HepG2 (cell line): ENCODE data around the gene PALM3. TPM values are rescaled to one million over a fixed set of nuclear protein-coding genes. Genes with fewer than 3 reads are reported as not detected.

ENCODE experiments used
- AGO1 ChIP-seq: fragments of 200-400 bp; formaldehyde crosslinking; IDR thresholded peaks from 2 replicates; pipeline ENCODE4 v1.6.1; 2017; ENCODE audit warnings: mild to moderate bottlenecking, low read depth, low read length, moderate library complexity; ENCODE audit not compliant: poor library complexity, severe bottlenecking
- ELF1 ChIP-seq: sonication (generic); formaldehyde crosslinking; IDR thresholded peaks from 2 replicates; pipeline ENCODE4 v1.4.0; 2020; ENCODE audit warnings: missing genetic modification reagents
- FOXA1 ChIP-seq, 2 experiments: fragments of 450-650 bp in 1 of 2; sonication (generic) in 1 of 2; formaldehyde crosslinking in 1 of 2; IDR thresholded peaks; 2 replicates each; pipeline versions ENCODE4 v1.4.0 to v1.6.1; 2016 to 2020; ENCODE audit warnings: missing genetic modification reagents in 1 of 2
- FOXK2 ChIP-seq: fragments of 450-650 bp; IDR thresholded peaks from 2 replicates; pipeline ENCODE4 v1.6.1; 2016
- FOXP4 ChIP-seq: sonication (generic); formaldehyde crosslinking; IDR thresholded peaks from 2 replicates; pipeline ENCODE4 v1.4.0; 2020; ENCODE audit warnings: missing genetic modification reagents
- KAT8 ChIP-seq: IDR thresholded peaks from 2 replicates; pipeline ENCODE4 v1.6.1; 2016; ENCODE audit warnings: missing genetic modification reagents, missing compliant biosample characterization
- MAX ChIP-seq: IDR thresholded peaks from 2 replicates; pipeline ENCODE4 v1.6.1; 2012; ENCODE audit warnings: inconsistent platforms
- MTERF4 ChIP-seq: sonication (generic); formaldehyde crosslinking; IDR thresholded peaks from 2 replicates; pipeline ENCODE4 v1.8.0; 2023; ENCODE audit warnings: mild to moderate bottlenecking, missing genetic modification reagents
- NCOR1 ChIP-seq: fragments of 200-600 bp; sonication (generic); IDR thresholded peaks from 2 replicates; pipeline ENCODE4 v1.7.0; 2017; ENCODE audit warnings: antibody characterized with exemption, low read length, borderline replicate concordance
- NFKBIZ ChIP-seq: IDR thresholded peaks from 2 replicates; pipeline ENCODE4 v1.6.1; 2018; ENCODE audit warnings: missing genetic modification reagents, missing compliant biosample characterization
- NR2F1 ChIP-seq, 2 experiments: fragments of 450-650 bp in 1 of 2; formaldehyde crosslinking in 1 of 2; IDR thresholded peaks; 2 replicates each; pipeline versions ENCODE4 v1.5.0 to v1.6.1; 2016 to 2020; ENCODE audit warnings: mild to moderate bottlenecking in 1 of 2, missing compliant biosample characterization in 1 of 2, missing genetic modification reagents in 1 of 2, moderate library complexity in 1 of 2
- SP4 ChIP-seq: sonication (generic); formaldehyde crosslinking; IDR thresholded peaks from 2 replicates; pipeline ENCODE4 v1.8.1; 2023; ENCODE audit warnings: mild to moderate bottlenecking, missing genetic modification reagents
- TAF1 ChIP-seq: sonication (generic); formaldehyde crosslinking; IDR thresholded peaks from 2 replicates; pipeline ENCODE4 v1.4.0; 2020; ENCODE audit warnings: missing genetic modification reagents
- TOPORS ChIP-seq: sonication (generic); formaldehyde crosslinking; IDR thresholded peaks from 2 replicates; pipeline ENCODE4 v1.8.0; 2023; ENCODE audit warnings: mild to moderate bottlenecking, missing genetic modification reagents
- ZBTB38 ChIP-seq: sonication (generic); formaldehyde crosslinking; IDR thresholded peaks from 2 replicates; pipeline ENCODE4 v1.5.1; 2020; ENCODE audit warnings: mild to moderate bottlenecking, missing genetic modification reagents
- ZIK1 ChIP-seq: sonication (generic); formaldehyde crosslinking; IDR thresholded peaks from 2 replicates; pipeline ENCODE4 v1.5.0; 2020; ENCODE audit warnings: mild to moderate bottlenecking, low read depth, missing genetic modification reagents, borderline replicate concordance
- ZNF326 ChIP-seq: sonication (generic); formaldehyde crosslinking; IDR thresholded peaks from 2 replicates; pipeline ENCODE4 v1.4.0; 2020; ENCODE audit warnings: missing genetic modification reagents, borderline replicate concordance
- ZNF335 ChIP-seq: sonication (generic); formaldehyde crosslinking; IDR thresholded peaks from 2 replicates; pipeline ENCODE4 v1.4.0; 2020; ENCODE audit warnings: missing genetic modification reagents
- ZNF383 ChIP-seq: sonication (generic); formaldehyde crosslinking; IDR thresholded peaks from 2 replicates; pipeline ENCODE4 v1.4.0; 2020; ENCODE audit warnings: missing genetic modification reagents, mild to moderate bottlenecking, borderline replicate concordance
- ZNF570 ChIP-seq: sonication (generic); formaldehyde crosslinking; IDR thresholded peaks from 2 replicates; pipeline ENCODE4 v1.4.0; 2020; ENCODE audit warnings: mild to moderate bottlenecking, missing genetic modification reagents, borderline replicate concordance
- ZNF737 ChIP-seq: sonication (generic); formaldehyde crosslinking; IDR thresholded peaks from 2 replicates; pipeline ENCODE4 v1.5.0; 2020; ENCODE audit warnings: missing genetic modification reagents, mild to moderate bottlenecking, borderline replicate concordance
- ZNF792 ChIP-seq: IDR thresholded peaks from 2 replicates; pipeline ENCODE4 v1.6.1; 2016
- polyA plus RNA-seq, 8 experiments: library from polyadenylated mRNA; depleted of rRNA in 3 of 8; stranded (reverse) in 7 of 8; unstranded in 1 of 8; fragments of >200 nt; fragmentation: Illumina TruSeq in 4 of 8; extraction: Trizol in 4 of 8; gene quantifications; 2 replicates each; pipeline versions ENCODE4 v1.2.1 to v1.2.3, GENCODE V29; 2011 to 2016; ENCODE audit warnings: low read depth in 4 of 8, missing spikeins in 1 of 8, mixed read lengths in 1 of 8; ENCODE audit not compliant: insufficient read depth in 1 of 8
- total RNA-seq, 5 experiments: library from RNA; depleted of rRNA; stranded (reverse); fragments of >200 nt; fragmentation: Illumina TruSeq; extraction: Trizol; gene quantifications; 2 replicates each; pipeline ENCODE4 v1.2.3, GENCODE V29; 2016; ENCODE audit warnings: low read depth in 1 of 5
- TF ChIP-seq, protein P1 (sequence below): sonication (generic); formaldehyde crosslinking; conservative IDR thresholded peaks from 2 replicates; pipeline ENCODE4 v1.8.0; 2022; ENCODE audit warnings: missing genetic modification reagents
- TF ChIP-seq, protein P2 (sequence below): sonication (generic); formaldehyde crosslinking; IDR thresholded peaks from 2 replicates; pipeline ENCODE4 v1.4.0; 2020; ENCODE audit warnings: mild to moderate bottlenecking, missing genetic modification reagents

PALM3 gene
- total and polyA plus RNA-seq, 2 of the 13 experiments (the other 11 are each of a cell fraction or from before 2014, with no cell fraction given): 0.79 to 2.4 TPM

DNA sequence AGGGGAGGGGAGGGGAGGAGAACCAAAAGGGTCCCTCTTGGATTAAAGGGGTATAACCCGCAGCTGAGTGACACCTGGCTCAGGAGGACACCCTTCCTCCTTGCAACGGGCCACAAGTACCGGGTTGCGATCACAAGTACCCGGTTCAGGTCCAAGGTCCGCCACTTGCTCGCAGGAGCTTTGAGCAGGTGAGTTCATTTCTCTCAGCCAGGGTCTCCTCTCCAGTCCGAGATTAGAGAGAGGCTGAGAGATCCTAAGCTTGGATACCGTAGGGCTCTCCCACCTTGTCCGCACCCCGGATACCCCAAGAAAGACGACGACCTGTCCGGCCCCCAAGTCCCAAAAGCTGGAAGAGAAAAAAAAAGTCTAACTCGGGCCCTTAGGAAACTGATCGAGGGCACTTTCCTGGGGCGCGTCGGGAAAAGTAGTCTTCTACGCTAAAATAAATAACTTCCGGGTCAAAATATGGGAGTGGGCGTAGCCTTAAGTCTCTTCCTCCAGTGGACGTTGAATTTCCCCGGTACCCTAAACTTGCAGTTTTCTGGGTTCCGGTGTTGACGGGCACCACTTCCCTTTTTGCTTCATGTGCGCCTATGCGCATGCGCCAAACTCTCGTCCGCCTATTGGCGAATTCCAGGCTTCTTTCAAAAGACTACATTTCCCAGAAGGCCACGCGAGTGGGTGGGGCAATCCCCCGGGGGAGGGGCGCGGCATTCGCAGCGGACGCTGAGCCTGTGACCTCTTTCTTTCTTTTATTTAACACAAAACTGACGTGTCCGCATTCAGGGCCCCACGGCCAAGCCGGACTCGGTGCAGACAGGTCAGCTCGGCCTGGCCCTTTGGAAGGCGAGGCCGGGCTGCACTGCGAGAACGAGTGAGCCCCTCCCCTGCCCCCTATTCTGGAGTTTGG lies 19.3 kb upstream of the PALM3 start (continued):
- TF ChIP-seq NCOR1 (peak; percentile 35), KAT8 (peak; percentile 89), ELF1 (CRISPR knock-in tag) (peak; percentile 97), ZNF383 (no peak), ZNF570 (CRISPR knock-in tag) (no peak), FOXP4 (peak; percentile 48; the same call in 1 of the 2 replicates), ZIK1 (0 out of 2 replicates have a peak, but pooled peaks have one; percentile 28), TAF1 (CRISPR knock-in tag) (peak; percentile 86), ZNF326 (CRISPR knock-in tag) (peak; percentile 63; the same call in 1 of the 2 replicates), AGO1 (peak; percentile 89), MAX (peak; percentile 36), FOXK2 (peak; percentile 80; the same call in 1 of the 2 replicates), ZNF792 (peak; percentile 21; the same call in 1 of the 2 replicates), ZNF335 (CRISPR knock-in tag) (0 out of 2 replicates have a peak, but pooled peaks have one; percentile 42), ZBTB38 (CRISPR knock-in tag) (no peak), NFKBIZ (no peak), ZNF737 (CRISPR knock-in tag) (no peak), MTERF4 (CRISPR knock-in tag) (no peak), SP4 (peak; percentile 80), TOPORS (no peak), FOXA1 (IDR thresholded peaks at IDR 0.05) (no peak), FOXA1 (CRISPR knock-in tag; IDR thresholded peaks at IDR 0.05) (peak; percentile 55), NR2F1 (CRISPR knock-in tag; IDR thresholded peaks at IDR 0.05) (peak in 1 of 2 experiments; percentile 28; a peak in 1 of 4 replicates)
- TF ChIP-seq, protein P1, sequence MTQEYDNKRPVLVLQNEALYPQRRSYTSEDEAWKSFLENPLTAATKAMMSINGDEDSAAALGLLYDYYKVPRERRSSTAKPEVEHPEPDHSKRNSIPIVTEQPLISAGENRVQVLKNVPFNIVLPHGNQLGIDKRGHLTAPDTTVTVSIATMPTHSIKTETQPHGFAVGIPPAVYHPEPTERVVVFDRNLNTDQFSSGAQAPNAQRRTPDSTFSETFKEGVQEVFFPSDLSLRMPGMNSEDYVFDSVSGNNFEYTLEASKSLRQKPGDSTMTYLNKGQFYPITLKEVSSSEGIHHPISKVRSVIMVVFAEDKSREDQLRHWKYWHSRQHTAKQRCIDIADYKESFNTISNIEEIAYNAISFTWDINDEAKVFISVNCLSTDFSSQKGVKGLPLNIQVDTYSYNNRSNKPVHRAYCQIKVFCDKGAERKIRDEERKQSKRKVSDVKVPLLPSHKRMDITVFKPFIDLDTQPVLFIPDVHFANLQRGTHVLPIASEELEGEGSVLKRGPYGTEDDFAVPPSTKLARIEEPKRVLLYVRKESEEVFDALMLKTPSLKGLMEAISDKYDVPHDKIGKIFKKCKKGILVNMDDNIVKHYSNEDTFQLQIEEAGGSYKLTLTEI (CRISPR knock-in tag): no peak
- TF ChIP-seq, protein P2, sequence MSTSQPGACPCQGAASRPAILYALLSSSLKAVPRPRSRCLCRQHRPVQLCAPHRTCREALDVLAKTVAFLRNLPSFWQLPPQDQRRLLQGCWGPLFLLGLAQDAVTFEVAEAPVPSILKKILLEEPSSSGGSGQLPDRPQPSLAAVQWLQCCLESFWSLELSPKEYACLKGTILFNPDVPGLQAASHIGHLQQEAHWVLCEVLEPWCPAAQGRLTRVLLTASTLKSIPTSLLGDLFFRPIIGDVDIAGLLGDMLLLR (CRISPR knock-in tag): no peak
